DND-41 (cell line): ENCODE results near the gene INPP5A.

Experiments
- EZH2 ChIP-seq: IDR thresholded peaks from 3 replicates; pipeline ENCODE4 v1.6.1; 2012; ENCODE audit warnings: borderline replicate concordance, low read depth, mild to moderate bottlenecking, moderate library complexity, low read length, inconsistent platforms; ENCODE audit not compliant: severe bottlenecking
- TF ChIP-seq, protein P1 (sequence below): IDR thresholded peaks from 2 replicates; pipeline ENCODE4 v1.5.1; 2012; ENCODE audit warnings: borderline replicate concordance, low read length, moderate library complexity, mild to moderate bottlenecking; ENCODE audit not compliant: poor library complexity, severe bottlenecking; ENCODE audit errors: extremely low read depth

DNA sequence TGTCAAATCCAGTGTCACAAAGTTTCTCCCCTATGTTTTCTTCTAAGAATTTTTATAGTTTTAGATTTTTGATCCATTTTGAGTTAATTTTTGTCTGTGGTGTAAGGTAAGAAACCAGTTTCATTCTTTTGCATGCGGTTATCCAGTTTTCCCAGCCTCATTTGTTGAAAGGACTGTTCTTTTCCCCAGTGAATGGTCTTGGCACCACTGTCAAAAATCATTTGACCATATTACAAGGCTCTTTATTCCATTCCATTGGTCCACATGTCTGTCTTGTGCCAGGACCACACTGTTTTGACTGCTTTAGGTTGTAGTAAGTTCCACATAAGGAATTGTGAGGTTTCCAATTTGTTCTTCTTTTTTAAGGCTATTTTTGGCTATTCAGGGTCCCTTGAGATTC is 64.0 kb downstream of the INPP5A start:
- TF ChIP-seq, protein P1, sequence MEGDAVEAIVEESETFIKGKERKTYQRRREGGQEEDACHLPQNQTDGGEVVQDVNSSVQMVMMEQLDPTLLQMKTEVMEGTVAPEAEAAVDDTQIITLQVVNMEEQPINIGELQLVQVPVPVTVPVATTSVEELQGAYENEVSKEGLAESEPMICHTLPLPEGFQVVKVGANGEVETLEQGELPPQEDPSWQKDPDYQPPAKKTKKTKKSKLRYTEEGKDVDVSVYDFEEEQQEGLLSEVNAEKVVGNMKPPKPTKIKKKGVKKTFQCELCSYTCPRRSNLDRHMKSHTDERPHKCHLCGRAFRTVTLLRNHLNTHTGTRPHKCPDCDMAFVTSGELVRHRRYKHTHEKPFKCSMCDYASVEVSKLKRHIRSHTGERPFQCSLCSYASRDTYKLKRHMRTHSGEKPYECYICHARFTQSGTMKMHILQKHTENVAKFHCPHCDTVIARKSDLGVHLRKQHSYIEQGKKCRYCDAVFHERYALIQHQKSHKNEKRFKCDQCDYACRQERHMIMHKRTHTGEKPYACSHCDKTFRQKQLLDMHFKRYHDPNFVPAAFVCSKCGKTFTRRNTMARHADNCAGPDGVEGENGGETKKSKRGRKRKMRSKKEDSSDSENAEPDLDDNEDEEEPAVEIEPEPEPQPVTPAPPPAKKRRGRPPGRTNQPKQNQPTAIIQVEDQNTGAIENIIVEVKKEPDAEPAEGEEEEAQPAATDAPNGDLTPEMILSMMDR = no peak
- TF ChIP-seq EZH2 = no peak
